HL-60 (cell line): ENCODE data around the gene MAP7.

ENCODE experiments used
- TF ChIP-seq, protein P1 (sequence below): IDR thresholded peaks from one replicate; pipeline ENCODE4 v1.5.1; 2011; ENCODE audit warnings: low read length, control low read depth, inconsistent platforms; ENCODE audit not compliant: insufficient read depth
- TF ChIP-seq, protein P2 (sequence below): IDR thresholded peaks from 2 replicates; pipeline ENCODE4 v1.6.1; 2012; ENCODE audit warnings: low read depth; ENCODE audit not compliant: insufficient replicate concordance

DNA sequence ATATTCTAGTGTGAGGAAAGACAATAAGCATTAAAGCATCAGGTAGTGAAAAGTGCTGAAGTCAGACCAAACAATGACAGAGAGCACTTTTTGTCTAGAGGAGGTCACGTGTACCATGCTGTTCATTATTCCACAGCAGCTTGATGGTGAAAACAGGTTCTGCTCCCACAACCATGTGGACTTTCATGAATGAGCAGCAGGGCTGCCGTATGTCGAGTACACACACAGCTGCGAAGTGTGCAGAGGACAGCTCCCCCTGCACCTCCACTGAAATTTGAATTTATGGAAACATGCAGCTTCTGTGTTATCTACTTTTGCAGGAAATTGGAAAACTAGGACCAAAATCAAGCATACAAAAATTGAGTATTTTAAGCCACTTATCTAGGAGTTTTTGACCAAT, 85.3 kb downstream of the MAP7 start:
- TF ChIP-seq, protein P1, sequence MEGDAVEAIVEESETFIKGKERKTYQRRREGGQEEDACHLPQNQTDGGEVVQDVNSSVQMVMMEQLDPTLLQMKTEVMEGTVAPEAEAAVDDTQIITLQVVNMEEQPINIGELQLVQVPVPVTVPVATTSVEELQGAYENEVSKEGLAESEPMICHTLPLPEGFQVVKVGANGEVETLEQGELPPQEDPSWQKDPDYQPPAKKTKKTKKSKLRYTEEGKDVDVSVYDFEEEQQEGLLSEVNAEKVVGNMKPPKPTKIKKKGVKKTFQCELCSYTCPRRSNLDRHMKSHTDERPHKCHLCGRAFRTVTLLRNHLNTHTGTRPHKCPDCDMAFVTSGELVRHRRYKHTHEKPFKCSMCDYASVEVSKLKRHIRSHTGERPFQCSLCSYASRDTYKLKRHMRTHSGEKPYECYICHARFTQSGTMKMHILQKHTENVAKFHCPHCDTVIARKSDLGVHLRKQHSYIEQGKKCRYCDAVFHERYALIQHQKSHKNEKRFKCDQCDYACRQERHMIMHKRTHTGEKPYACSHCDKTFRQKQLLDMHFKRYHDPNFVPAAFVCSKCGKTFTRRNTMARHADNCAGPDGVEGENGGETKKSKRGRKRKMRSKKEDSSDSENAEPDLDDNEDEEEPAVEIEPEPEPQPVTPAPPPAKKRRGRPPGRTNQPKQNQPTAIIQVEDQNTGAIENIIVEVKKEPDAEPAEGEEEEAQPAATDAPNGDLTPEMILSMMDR, result no peak
- TF ChIP-seq, protein P2, sequence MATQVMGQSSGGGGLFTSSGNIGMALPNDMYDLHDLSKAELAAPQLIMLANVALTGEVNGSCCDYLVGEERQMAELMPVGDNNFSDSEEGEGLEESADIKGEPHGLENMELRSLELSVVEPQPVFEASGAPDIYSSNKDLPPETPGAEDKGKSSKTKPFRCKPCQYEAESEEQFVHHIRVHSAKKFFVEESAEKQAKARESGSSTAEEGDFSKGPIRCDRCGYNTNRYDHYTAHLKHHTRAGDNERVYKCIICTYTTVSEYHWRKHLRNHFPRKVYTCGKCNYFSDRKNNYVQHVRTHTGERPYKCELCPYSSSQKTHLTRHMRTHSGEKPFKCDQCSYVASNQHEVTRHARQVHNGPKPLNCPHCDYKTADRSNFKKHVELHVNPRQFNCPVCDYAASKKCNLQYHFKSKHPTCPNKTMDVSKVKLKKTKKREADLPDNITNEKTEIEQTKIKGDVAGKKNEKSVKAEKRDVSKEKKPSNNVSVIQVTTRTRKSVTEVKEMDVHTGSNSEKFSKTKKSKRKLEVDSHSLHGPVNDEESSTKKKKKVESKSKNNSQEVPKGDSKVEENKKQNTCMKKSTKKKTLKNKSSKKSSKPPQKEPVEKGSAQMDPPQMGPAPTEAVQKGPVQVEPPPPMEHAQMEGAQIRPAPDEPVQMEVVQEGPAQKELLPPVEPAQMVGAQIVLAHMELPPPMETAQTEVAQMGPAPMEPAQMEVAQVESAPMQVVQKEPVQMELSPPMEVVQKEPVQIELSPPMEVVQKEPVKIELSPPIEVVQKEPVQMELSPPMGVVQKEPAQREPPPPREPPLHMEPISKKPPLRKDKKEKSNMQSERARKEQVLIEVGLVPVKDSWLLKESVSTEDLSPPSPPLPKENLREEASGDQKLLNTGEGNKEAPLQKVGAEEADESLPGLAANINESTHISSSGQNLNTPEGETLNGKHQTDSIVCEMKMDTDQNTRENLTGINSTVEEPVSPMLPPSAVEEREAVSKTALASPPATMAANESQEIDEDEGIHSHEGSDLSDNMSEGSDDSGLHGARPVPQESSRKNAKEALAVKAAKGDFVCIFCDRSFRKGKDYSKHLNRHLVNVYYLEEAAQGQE, result no peak
